GM21390 (cell line): ENCODE results near the gene TEDC2.
"Not testable (repeated sequence)": the region's sequence is repeated elsewhere in the genome, so short reads cannot be mapped to it uniquely, and the experiment has no call there.

Experiments used
- ATAC-seq: cut with Tn5 transposase; IDR thresholded peaks from one replicate; pipeline ENCODE4 v1.9.1; 2021; ENCODE audit not compliant: unreplicated experiment

The TEDC2 gene

GRCh38 chr16:2459647-2460390, at the start of gene TEDC2:
Gene TEDC2, plus strand, starts transcription at chr16:2460109. Its CDS starts 36 bp downstream, at chr16:2460145.
- ATAC-seq: peak; percentile 85

GRCh38 chr16:2415085-2415484, 44.8 kb upstream of the TEDC2 start:
- no peak for ATAC-seq

- ATAC-seq: no peak
Observed at GRCh38 chr16:2420035-2420434, 39.9 kb upstream of the TEDC2 start.

GRCh38 chr16:2422123-2422867, 37.6 kb upstream of the TEDC2 start:
- no peak for ATAC-seq

GRCh38 chr16:2424061-2425007, 35.6 kb upstream of the TEDC2 start:
- ATAC-seq: no peak

GRCh38 chr16:2425008-2425518, 34.8 kb upstream of the TEDC2 start:
- no peak for ATAC-seq

GRCh38 chr16:2425825-2426430, 34.0 kb upstream of the TEDC2 start:
- ATAC-seq: no peak

- no peak for ATAC-seq
Observed at GRCh38 chr16:2426941-2427361, 33.0 kb upstream of the TEDC2 start.

- no peak for ATAC-seq
Observed at GRCh38 chr16:2427526-2427925, 32.4 kb upstream of the TEDC2 start.

- ATAC-seq: no peak
Observed at GRCh38 chr16:2428051-2428783, 31.7 kb upstream of the TEDC2 start.

GRCh38 chr16:2428784-2429033, 31.2 kb upstream of the TEDC2 start:
- peak; percentile 1 for ATAC-seq

GRCh38 chr16:2429034-2429770, 30.7 kb upstream of the TEDC2 start, which contains the start of gene CCNF:
Gene CCNF, plus strand, starts transcription at chr16:2429447. Its CDS starts 35 bp downstream, at chr16:2429482.
- peak; percentile 81 for ATAC-seq

GRCh38 chr16:2429771-2430663, 29.9 kb upstream of the TEDC2 start:
- ATAC-seq: peak; percentile 4

- no peak for ATAC-seq
Observed at GRCh38 chr16:2432286-2432685, 27.6 kb upstream of the TEDC2 start.

GRCh38 chr16:2432801-2433505, 27.0 kb upstream of the TEDC2 start:
- no peak for ATAC-seq

GRCh38 chr16:2435236-2435635, 24.7 kb upstream of the TEDC2 start:
- ATAC-seq: not testable (repeated sequence)

GRCh38 chr16:2436110-2436509, 23.8 kb upstream of the TEDC2 start:
- no peak for ATAC-seq
